Neuron (in vitro differentiated cells): ENCODE data around the gene TYW1.
"Not testable (repeated sequence)": the region's sequence is repeated elsewhere in the genome, so short reads cannot be mapped to it uniquely, and the experiment has no call there.

Experiments
- H2AFZ ChIP-seq: one replicate; pipeline ENCODE4 v1.6.1; 2013; ENCODE audit warnings: low read depth, mild to moderate bottlenecking, inconsistent platforms, low read length, moderate library complexity
- H3K27me3 ChIP-seq: one replicate; pipeline ENCODE4 v1.6.1; 2013; ENCODE audit warnings: low read length; ENCODE audit not compliant: insufficient read depth
- H3K36me3 ChIP-seq: one replicate; pipeline ENCODE4 v1.6.1; 2013; ENCODE audit warnings: low read length; ENCODE audit not compliant: insufficient read depth
- H3K4me1 ChIP-seq: one replicate; pipeline ENCODE4 v1.6.1; 2013; ENCODE audit warnings: low read length; ENCODE audit not compliant: insufficient read depth
- H3K4me3 ChIP-seq: 2 replicates; pipeline ENCODE4 v1.5.1; 2013; ENCODE audit warnings: mild to moderate bottlenecking, low read length, moderate library complexity
- H3K9me3 ChIP-seq: one replicate; pipeline ENCODE4 v1.6.1; 2013; ENCODE audit warnings: low read length

Gene TYW1

DNA sequence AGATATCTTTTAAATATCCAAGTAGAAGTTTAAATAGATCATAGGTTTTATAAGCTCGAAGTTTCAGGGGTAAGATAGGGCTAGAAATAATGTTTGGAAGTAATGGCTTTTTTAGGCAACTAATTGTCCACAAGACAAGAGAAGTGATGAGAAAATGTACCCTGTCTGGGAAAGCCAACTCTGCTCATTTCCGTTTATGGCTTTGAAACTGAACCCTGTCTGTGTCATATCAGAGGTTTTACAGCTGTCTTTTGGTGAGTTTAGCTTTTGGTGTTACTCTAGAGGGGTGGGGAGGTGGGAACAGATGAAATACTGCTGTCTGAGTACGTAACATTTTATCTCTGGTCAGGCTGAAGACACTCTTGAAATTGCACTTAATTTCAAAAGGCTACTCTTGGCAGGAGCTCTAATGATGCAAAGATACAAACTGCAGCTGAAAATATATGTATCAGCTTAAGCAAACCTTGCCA is 189.1 kb downstream of the TYW1 start:
- not testable (repeated sequence) for H2AFZ ChIP-seq, H3K36me3 ChIP-seq, H3K4me3 ChIP-seq, H3K9me3 ChIP-seq, H3K27me3 ChIP-seq, H3K4me1 ChIP-seq

DNA sequence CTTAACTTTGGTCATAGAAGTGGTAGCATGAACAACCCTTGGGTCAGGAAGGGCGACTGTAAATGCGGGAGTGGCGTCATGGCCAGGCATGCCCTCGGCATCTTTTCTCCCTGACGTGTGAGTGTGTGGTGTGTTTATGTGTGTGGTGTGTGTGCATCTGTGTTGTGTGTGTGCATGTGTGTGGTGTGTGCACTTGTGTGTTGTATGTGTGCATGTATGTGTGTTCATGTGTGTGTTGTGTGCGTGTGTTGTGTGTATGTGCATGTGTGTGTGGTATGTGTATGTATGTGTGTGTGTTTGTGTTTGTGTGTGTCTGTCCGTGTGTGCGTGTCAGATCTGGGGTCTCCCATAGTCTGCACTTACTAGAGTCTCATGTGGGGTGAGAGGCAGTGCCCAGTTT is 192.5 kb downstream of the TYW1 start:
- H2AFZ ChIP-seq, H3K4me3 ChIP-seq, H3K9me3 ChIP-seq, H3K36me3 ChIP-seq, H3K4me1 ChIP-seq, H3K27me3 ChIP-seq: not testable (repeated sequence)

DNA sequence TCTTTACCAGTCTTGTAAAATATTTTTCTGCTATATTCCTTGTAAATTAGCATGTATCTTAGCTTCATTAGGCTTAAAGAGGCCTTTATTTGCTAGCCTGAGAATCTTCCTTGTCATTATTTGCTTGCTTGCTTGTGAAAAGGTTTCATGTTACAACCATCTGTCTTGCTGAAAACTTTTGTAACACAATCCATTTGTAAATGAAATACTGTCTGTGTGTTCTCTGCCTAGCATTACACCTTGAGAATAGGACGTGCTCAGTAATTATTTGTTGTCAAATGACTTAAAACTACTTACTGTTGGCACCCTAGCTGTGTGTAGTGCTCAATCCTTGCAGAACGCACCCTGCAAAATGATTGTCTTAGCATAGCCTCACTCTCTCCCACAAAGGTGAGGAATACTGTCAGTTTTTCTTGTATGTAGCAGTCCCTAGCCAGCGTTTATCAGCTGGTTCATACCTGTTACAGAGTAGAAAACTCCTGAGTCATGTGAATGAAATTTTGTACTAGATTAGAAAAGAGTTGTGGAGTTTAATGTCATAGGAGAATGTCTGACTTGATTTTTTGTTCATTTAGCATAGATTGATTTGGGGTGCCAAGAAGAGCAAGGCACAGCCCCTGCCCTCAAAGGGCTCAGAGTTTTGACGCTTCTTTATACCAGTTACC is 193.3 kb downstream of the TYW1 start:
- H3K9me3 ChIP-seq, H3K36me3 ChIP-seq, H3K4me3 ChIP-seq: not testable (repeated sequence)

DNA sequence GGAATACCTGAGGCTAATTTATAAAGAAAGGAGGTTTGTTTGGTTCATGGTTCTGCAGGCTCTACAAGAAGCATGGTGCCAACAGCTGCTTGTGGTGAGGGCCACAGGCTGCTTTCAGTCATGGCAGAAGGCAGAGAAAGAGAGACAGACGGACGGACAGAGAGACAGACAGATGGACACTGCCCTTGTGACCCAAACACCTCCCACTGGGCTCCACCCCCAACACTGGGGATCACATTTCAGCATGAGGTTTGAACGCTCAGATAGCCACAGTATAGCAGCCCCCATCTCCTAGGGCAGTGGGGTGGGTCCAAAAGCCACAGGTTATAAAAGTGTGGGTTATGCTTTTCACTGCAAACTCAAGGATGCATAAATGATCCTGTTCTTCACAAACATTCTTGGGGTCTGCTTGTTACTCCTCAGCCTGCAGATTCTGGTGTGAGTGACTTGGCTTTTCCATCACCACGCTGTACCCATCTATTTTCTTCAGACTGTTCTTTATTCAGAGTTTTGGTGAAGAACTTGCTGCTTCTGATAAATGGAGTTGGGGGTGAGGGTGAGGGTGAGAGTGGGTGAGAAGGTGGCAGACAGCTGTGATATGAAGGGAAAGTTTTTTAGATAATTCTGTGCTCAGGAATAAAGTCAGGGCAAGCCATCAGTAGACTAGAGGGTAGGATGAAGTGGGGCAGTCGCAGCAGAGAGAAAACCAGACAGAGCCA is 194.5 kb downstream of the TYW1 start:
- H3K4me3 ChIP-seq, H2AFZ ChIP-seq, H3K27me3 ChIP-seq, H3K36me3 ChIP-seq, H3K9me3 ChIP-seq, H3K4me1 ChIP-seq: not testable (repeated sequence)

More for the DNA sequence above, 193.3 kb downstream of the TYW1 start:
- H2AFZ ChIP-seq, H3K4me1 ChIP-seq, H3K27me3 ChIP-seq: not testable (repeated sequence)

DNA sequence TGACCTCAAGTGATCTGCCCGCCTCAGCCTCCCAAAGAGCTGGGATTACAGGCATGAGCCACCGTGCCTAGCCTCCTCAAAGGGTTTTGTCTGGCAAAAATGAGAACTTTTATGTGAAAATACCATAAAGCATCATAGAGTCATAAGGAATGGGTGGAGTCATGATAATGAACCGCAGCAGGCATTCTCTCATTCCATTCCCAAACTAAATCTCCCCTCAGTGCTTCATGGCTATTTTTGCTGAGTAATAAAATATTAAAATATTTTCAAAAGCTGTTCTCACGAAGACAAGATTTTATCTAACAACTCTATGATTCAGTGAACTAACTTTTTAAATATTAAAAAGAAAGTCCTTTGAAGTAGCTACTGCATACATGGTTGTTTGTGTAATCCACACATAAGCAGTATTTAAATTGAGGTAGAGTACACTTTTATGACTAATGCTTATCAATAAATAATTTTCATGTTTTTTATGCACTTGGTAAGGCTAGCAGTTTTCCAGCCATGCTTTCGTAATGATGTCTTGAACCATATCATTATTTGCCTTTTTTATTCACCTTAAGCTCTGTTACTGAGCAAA is 195.6 kb downstream of the TYW1 start:
- not testable (repeated sequence) for H3K4me1 ChIP-seq, H2AFZ ChIP-seq, H3K27me3 ChIP-seq, H3K4me3 ChIP-seq, H3K36me3 ChIP-seq, H3K9me3 ChIP-seq

DNA sequence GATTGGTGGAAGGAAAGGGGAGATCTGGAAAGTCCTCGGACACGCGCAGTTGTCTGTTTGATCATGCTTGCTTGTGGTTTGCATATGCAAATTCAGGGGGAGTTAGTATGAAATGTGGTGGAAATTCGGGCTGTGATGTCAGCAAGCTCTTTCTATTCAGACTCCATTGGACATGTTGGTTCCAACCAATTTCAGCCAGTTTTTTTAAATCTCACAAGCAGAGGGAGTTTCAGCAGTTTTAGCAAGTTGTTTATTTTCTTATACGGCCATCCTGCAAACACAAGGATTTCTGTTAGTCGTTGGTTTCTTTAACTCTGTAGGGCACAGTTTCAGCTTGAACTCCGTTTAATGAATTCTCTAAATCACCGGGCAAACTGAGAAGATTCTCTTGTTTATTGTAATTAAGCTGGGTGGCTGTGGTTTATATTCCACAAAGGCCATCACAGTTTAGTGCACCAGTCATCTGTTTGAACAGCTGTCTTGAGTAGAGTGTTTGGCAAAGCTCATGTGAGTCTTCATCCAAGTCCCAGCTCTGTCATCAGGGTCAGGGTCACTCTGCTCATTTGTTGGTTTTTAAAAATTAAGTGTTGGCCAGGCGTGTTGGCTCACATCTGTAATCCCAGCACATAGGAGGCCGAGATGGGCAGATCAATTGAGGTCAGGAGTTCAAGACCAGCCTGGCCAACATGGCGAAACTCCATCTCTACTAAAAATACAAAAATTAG is 196.4 kb downstream of the TYW1 start:
- not testable (repeated sequence) for H3K27me3 ChIP-seq, H2AFZ ChIP-seq, H3K4me3 ChIP-seq, H3K9me3 ChIP-seq, H3K4me1 ChIP-seq, H3K36me3 ChIP-seq

DNA sequence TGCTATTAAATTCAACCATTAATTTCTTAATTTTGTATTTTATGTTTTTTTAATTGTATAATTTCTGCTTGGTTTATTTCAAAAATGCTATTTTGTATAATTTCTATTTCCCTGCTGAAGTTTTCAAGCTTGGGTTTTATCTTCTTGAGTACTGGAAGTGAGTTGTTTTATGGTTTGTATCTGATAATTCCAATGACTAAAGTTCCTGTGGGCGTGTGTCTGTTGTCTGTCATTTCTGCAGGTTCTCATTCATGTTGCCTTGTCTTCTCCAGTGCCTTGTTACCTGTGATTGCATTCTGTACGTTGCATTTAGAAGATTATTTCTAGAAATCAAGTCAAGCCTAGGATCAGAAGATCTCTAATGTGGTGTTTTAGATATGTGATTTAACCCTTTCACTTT is 199.5 kb downstream of the TYW1 start:
- H3K27me3 ChIP-seq, H2AFZ ChIP-seq, H3K9me3 ChIP-seq, H3K4me3 ChIP-seq, H3K36me3 ChIP-seq, H3K4me1 ChIP-seq: not testable (repeated sequence)

DNA sequence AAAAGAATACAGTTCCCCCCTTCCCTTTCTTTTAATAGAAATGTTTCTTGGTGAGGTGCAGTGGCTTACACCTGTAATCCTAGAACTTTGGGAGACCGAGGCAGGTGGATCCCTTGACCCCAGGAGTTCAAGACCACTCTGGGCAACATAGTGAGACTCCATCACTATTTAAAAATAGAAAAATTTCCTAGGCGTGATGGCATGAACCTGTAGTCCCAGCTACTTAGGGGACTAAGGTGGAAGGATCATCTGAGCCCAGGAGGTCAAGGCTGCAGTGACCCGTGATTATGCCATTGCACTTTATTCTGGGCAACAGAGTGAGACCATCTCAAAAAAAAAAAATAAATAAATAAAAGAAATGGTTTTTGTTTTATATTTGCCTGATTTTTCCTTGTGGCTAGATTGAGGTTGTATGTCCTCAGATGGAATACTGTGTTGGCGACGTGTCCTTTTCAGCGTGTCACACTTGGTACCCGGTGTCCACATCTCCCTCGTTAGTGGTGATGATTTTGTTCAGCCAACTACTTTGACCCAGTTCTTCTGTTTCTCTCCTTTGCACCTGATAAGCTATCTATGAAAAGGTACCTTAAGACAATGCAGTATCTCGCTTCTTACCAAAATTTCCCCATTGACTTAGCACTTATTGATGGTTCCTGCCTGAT is 202.4 kb downstream of the TYW1 start:
- H3K36me3 ChIP-seq, H2AFZ ChIP-seq, H3K4me3 ChIP-seq, H3K9me3 ChIP-seq, H3K27me3 ChIP-seq, H3K4me1 ChIP-seq: not testable (repeated sequence)

DNA sequence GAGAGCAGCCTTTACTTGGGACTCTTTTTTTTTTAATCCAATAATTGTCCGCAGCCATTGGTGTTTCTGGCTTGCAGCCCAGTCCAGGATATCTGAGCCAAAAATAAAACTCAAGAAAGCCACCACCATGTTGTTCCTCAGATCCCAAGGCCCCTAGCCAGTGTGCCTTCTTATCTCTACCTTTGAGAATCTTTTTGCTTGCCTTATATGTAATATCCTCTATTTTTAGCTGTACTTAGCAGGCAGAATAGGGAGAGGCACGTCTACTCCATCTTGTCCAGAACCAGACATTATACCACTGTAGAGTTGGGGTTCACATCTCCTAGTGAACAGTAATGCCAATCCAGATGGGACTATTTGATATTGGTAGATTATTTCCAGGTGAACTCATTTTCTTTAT is 209.1 kb downstream of the TYW1 start:
- H3K36me3 ChIP-seq, H3K9me3 ChIP-seq, H3K4me3 ChIP-seq, H3K27me3 ChIP-seq, H3K4me1 ChIP-seq, H2AFZ ChIP-seq: not testable (repeated sequence)

DNA sequence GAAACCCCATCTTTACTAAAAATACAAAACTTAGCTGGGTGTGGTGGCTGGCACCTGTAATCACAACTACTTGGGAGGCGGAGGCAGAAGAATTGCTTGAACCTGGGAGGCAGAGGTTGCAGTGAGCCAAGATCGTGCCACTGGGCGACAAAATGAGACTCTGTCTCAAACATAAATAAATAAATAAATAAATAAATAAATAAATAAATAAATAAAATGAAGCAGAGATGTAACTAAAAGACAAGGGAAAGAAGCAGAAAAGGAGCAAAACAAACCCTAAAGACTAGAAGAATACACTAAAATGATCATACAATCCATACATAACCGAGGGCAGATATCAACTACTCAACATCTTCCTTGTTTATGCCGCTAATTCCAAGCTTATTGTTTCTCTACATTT is 209.8 kb downstream of the TYW1 start:
- Histone ChIP-seq H3K9me3 (peaks cover 4% of the 10 kb centered on the region), H3K27me3 (no peaks in the 10 kb centered on the region), H2AFZ (no peak overlapping the region), H3K4me3 (no peak overlapping the region), H3K4me1 (no peaks in the 10 kb centered on the region), H3K36me3 (no peaks in the 10 kb centered on the region)

DNA sequence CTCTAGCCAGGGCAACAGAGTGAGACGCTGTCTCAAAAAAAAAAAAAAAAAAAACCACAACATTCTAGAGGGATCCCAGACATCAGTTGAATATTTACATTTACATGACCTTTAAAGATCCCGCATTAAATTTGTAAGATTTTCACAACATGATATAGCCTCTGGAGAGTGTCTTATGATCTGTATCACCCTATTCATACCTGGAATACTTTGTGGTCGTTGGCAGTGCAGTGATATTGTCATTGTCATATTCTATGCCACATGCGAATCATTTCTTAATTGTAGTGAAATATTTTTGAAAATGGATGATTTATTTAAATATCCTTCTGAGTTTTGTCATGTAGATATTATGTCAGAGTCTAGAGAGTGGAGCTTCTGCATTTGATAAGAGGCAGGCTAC is 212.0 kb downstream of the TYW1 start:
- H3K4me3 ChIP-seq, H2AFZ ChIP-seq, H3K4me1 ChIP-seq, H3K9me3 ChIP-seq, H3K27me3 ChIP-seq, H3K36me3 ChIP-seq: not testable (repeated sequence)

DNA sequence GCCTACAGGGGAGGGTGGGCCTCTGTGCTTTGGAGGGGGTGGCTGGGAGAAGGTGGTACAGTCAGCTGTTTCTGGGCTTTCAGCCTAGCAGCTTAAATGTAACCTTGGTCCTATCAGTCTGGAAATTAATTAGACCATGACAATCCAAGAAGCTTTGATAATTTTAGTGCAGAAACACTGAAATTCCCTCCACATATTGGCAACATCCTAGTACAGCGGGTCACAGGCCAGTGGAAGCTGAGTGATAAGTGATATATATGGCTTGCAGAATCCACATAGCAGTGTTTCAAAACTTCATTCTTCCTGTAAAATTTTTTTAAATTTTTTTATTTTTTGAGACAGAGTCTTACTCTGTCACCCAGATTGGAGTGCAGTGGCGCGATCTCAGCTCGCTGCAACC is 212.6 kb downstream of the TYW1 start:
- Histone ChIP-seq H3K36me3 (no peaks in the 10 kb centered on the region), H3K4me1 (no peaks in the 10 kb centered on the region), H3K4me3 (no peak overlapping the region), H3K9me3 (peaks cover 4% of the 10 kb centered on the region), H2AFZ (no peak overlapping the region), H3K27me3 (no peaks in the 10 kb centered on the region)

DNA sequence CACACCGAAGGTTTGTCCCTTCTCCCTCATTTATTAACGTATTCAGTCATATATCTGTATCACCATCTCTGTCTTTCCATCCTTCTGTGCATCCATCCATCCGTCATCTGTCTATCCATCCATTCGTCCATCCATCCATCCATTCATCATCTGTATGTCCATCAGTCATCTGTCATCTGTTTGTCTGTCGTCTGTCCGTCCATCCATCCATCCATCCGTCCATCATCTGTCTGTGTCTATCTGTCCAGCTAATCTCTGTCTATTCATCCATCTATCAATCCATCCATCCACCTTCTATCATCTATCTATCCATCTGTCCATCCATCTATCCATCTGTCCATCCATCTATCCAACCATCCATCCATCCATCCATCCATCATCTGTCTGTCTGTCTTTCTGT is 213.9 kb downstream of the TYW1 start:
- no peak overlapping the region for H3K4me3 ChIP-seq
- no peak overlapping the region for H2AFZ ChIP-seq
- H3K36me3 ChIP-seq, result no peaks in the 10 kb centered on the region
- H3K27me3 ChIP-seq, result no peaks in the 10 kb centered on the region
- peaks cover 4% of the 10 kb centered on the region for H3K9me3 ChIP-seq
- no peaks in the 10 kb centered on the region for H3K4me1 ChIP-seq
